HepG2 (cell line): ENCODE results near the gene SMIM29. TPM values are rescaled to one million over a fixed set of nuclear protein-coding genes. Genes with fewer than 3 reads are reported as not detected.

Experiments used
- ATAC-seq: fragments of 200-7000 bp; cut with Tn5 transposase; 3 replicates; pipeline ENCODE4 v1.9.1; 2020; ENCODE audit warnings: mild to moderate bottlenecking, moderate library complexity
- BruUV-seq: library from RNA; stranded (reverse); fragments of 400-500 nt; replicated peaks from 2 replicates; lab custom pipeline; 2021; lab: Mats Ljungman, UMichigan
- CTCF ChIA-PET: fragments of 300-600 bp; formaldehyde crosslinking; extraction: SDS; loops from one replicate; lab custom pipeline; 2021; ENCODE audit warnings: low total read pairs, inconsistent platforms, low intra/inter-chr PET ratio; lab: Yijun Ruan, JAX
- POLR2A ChIA-PET: fragments of 350-600 bp; sonication (Branson Sonifier 250); formaldehyde crosslinking; loops from one replicate; lab custom pipeline; 2020; ENCODE audit warnings: antibody characterized with exemption, inconsistent platforms; lab: Yijun Ruan, JAX
- DNase-seq: peaks from one replicate; pipeline ENCODE4 v3.0.0-alpha.2; 2015; ENCODE audit warnings: low spot score
- FAIRE-seq: peaks from 3 replicates; lab custom pipeline; 2011; peaks lifted over from hg19 to GRCh38; lab: Jason Lieb, UNC
- H2AFZ ChIP-seq: one replicate; pipeline ENCODE4 v1.6.1; 2011; ENCODE audit warnings: low read length, inconsistent platforms
- H3K27ac ChIP-seq: fragments of 300-600 bp; 3 replicates; pipeline ENCODE4 v1.8.0; 2011; ENCODE audit warnings: mixed run types, mild to moderate bottlenecking, mixed read lengths, low read length, inconsistent platforms; ENCODE audit not compliant: insufficient read depth; ENCODE audit errors: extremely low read length
- H3K27me3 ChIP-seq, 2 experiments: fragments of 200-600 bp in 1 of 2; 2 replicates in 1 of 2; 3 replicates in 1 of 2; pipeline versions ENCODE4 v1.6.0 to v1.8.0; 2011; ENCODE audit warnings: low read length in 2 of 2, mild to moderate bottlenecking in 2 of 2, moderate library complexity in 2 of 2, inconsistent platforms in 1 of 2; ENCODE audit not compliant: insufficient read depth in 2 of 2, control insufficient read depth in 1 of 2
- H3K36me3 ChIP-seq, 2 experiments: fragments of 200-600 bp in 1 of 2; replicated peaks in 1 of 2; 2 replicates in 1 of 2; 3 replicates in 1 of 2; pipeline versions ENCODE4 v1.5.1 to v1.8.0; 2011; ENCODE audit warnings: low read length in 2 of 2, inconsistent platforms in 1 of 2; ENCODE audit not compliant: insufficient read depth in 2 of 2, control insufficient read depth in 1 of 2
- H3K4me1 ChIP-seq: 2 replicates; pipeline ENCODE4 v1.5.1; 2012; ENCODE audit warnings: low read length, inconsistent platforms; ENCODE audit not compliant: insufficient read depth
- H3K4me2 ChIP-seq: 2 replicates; pipeline ENCODE4 v1.6.0; 2011; ENCODE audit warnings: low read depth, low read length, inconsistent platforms
- H3K4me3 ChIP-seq, 3 experiments: fragments of 200-600 bp in 1 of 3; sonication (generic), shearing (Covaris generic) in 1 of 3; replicated peaks in 1 of 3; 2 replicates each; pipeline ENCODE4 v1.5.1; 2011 to 2016; ENCODE audit warnings: low read length in 3 of 3, inconsistent platforms in 2 of 3, low read depth in 2 of 3, mild to moderate bottlenecking in 2 of 3, control low read depth in 1 of 3, mixed read lengths in 1 of 3; ENCODE audit not compliant: insufficient read depth in 1 of 3
- H3K79me2 ChIP-seq: one replicate; pipeline ENCODE4 v1.6.1; 2011; ENCODE audit warnings: low read length, inconsistent platforms; ENCODE audit not compliant: insufficient read depth
- H3K9ac ChIP-seq: 2 replicates; pipeline ENCODE4 v1.6.0; 2011; ENCODE audit warnings: mild to moderate bottlenecking, low read depth, low read length, inconsistent platforms; ENCODE audit not compliant: insufficient read depth
- H3K9me3 ChIP-seq: 2 replicates; pipeline ENCODE4 v1.5.1; 2012; ENCODE audit warnings: mild to moderate bottlenecking, low read length
- H4K20me1 ChIP-seq: 2 replicates; pipeline ENCODE4 v1.6.0; 2011; ENCODE audit warnings: inconsistent platforms, mild to moderate bottlenecking, low read length, moderate library complexity; ENCODE audit not compliant: insufficient read depth
- MEIS1 ChIP-seq: sonication (generic); formaldehyde crosslinking; IDR thresholded peaks from 2 replicates; pipeline ENCODE4 v1.9.0; 2021; ENCODE audit warnings: mild to moderate bottlenecking, missing genetic modification reagents, moderate library complexity, borderline replicate concordance
- NFYB ChIP-seq: sonication (generic); formaldehyde crosslinking; IDR thresholded peaks from 2 replicates; pipeline ENCODE4 v1.4.0; 2020; ENCODE audit warnings: missing genetic modification reagents
- RBFOX2 ChIP-seq: fragments of 200-400 bp; formaldehyde crosslinking; IDR thresholded peaks from 2 replicates; pipeline ENCODE4 v1.6.1; 2017; ENCODE audit warnings: low read depth, mild to moderate bottlenecking, low read length
- SP2 ChIP-seq: sonication (generic); formaldehyde crosslinking; IDR thresholded peaks from 2 replicates; pipeline ENCODE4 v1.5.1; 2020; ENCODE audit warnings: mild to moderate bottlenecking, missing genetic modification reagents
- ZFP62 ChIP-seq: sonication (generic); formaldehyde crosslinking; IDR thresholded peaks from 2 replicates; pipeline ENCODE4 v1.4.0; 2020; ENCODE audit warnings: missing genetic modification reagents
- ZNF205 ChIP-seq: IDR thresholded peaks from 2 replicates; pipeline ENCODE4 v1.6.1; 2018; ENCODE audit warnings: missing biosample characterization, missing genetic modification reagents
- ZNF430 ChIP-seq: sonication (generic); formaldehyde crosslinking; IDR thresholded peaks from 2 replicates; pipeline ENCODE4 v1.9.0; 2021; ENCODE audit warnings: mild to moderate bottlenecking, missing genetic modification reagents
- ZNF577 ChIP-seq: sonication (generic); formaldehyde crosslinking; IDR thresholded peaks from 2 replicates; pipeline ENCODE4 v1.4.0; 2020; ENCODE audit warnings: mild to moderate bottlenecking, low read depth, missing genetic modification reagents, borderline replicate concordance
- ZNF614 ChIP-seq: IDR thresholded peaks from 2 replicates; pipeline ENCODE4 v1.6.1; 2018; ENCODE audit warnings: missing biosample characterization, missing genetic modification reagents, inconsistent platforms, borderline replicate concordance
- ZNF670 ChIP-seq: sonication (generic); formaldehyde crosslinking; IDR thresholded peaks from 2 replicates; pipeline ENCODE4 v1.8.0; 2022; ENCODE audit warnings: mild to moderate bottlenecking, missing genetic modification reagents, borderline replicate concordance
- ZNF7 ChIP-seq: IDR thresholded peaks from 2 replicates; pipeline ENCODE4 v1.6.1; 2016; ENCODE audit warnings: missing biosample characterization, missing genetic modification reagents
- ZNF713 ChIP-seq: sonication (generic); formaldehyde crosslinking; IDR thresholded peaks from 2 replicates; pipeline ENCODE4 v1.4.0; 2020; ENCODE audit warnings: mild to moderate bottlenecking, missing genetic modification reagents
- ZNF773 ChIP-seq: sonication (generic); formaldehyde crosslinking; IDR thresholded peaks from 2 replicates; pipeline ENCODE4 v1.4.0; 2020; ENCODE audit warnings: missing genetic modification reagents, borderline replicate concordance
- WGBS: methylation state at CpG from one replicate; pipeline ENCODE4 v1.1.6; 2017; ENCODE audit warnings: low lambda C conversion rate; 5-methylcytosine and 5-hydroxymethylcytosine counted together
- in situ Hi-C: cut with HindIII; loops from 2 replicates; pipeline ENCODE4 v1.10.0; 2017; ENCODE audit warnings: low pct_unique_long_range_greater_than_20kb; ENCODE audit not compliant: extremely low pct_ligation_motif_present
- intact Hi-C: fragments of 100-400 bp; cut with micrococcal nuclease; formaldehyde crosslinking; loops from one replicate; pipeline ENCODE4 v1.10.0; 2022; ENCODE audit not compliant: unreplicated experiment
- polyA plus RNA-seq, 8 experiments: library from polyadenylated mRNA; depleted of rRNA in 3 of 8; stranded (reverse) in 7 of 8; unstranded in 1 of 8; fragments of >200 nt; fragmentation: Illumina TruSeq in 4 of 8; extraction: Trizol in 4 of 8; gene quantifications; 2 replicates each; pipeline versions ENCODE4 v1.2.1 to v1.2.3, GENCODE V29; 2011 to 2016; ENCODE audit warnings: low read depth in 4 of 8, missing spikeins in 1 of 8, mixed read lengths in 1 of 8; ENCODE audit not compliant: insufficient read depth in 1 of 8
- total RNA-seq, 5 experiments: library from RNA; depleted of rRNA; stranded (reverse); fragments of >200 nt; fragmentation: Illumina TruSeq; extraction: Trizol; gene quantifications; 2 replicates each; pipeline ENCODE4 v1.2.3, GENCODE V29; 2016; ENCODE audit warnings: low read depth in 1 of 5
- TF ChIP-seq, protein P1 (sequence below): IDR thresholded peaks from 2 replicates; pipeline ENCODE4 v1.6.1; 2012; ENCODE audit warnings: inconsistent platforms
- TF ChIP-seq, protein P2 (sequence below): sonication (generic); formaldehyde crosslinking; IDR thresholded peaks from 2 replicates; pipeline ENCODE4 v1.5.1; 2020; ENCODE audit warnings: mild to moderate bottlenecking, missing genetic modification reagents
- TF ChIP-seq, protein P3 (sequence below): sonication (generic); formaldehyde crosslinking; IDR thresholded peaks from 2 replicates; pipeline ENCODE4 v1.8.0; 2022; ENCODE audit warnings: low read depth, missing genetic modification reagents

The SMIM29 gene
- total and polyA plus RNA-seq, 2 of the 13 experiments (the other 11 are each of a cell fraction or from before 2014, with no cell fraction given), result 8.8 to 15.3 TPM

DNA sequence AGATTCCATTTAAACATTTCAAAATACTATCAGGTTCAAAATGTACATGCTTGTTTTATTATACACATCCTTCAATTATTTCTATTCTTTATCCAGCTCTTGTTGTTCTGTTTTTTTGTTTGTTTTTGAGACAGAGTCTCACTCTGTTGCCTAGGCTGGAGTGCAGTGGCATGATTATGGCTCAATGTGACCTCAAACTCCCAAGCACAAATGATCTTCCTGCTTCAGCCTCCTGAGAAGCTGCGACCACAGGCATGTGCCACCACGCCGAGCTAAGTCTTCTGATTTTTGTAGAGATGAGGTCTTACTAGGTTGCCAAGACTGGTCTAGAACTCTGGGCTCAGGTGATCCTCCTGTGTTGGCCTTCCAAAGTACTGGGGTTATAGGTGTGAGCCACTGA is 44.1 kb upstream of the SMIM29 start:
- POLR2A ChIA-PET, result no interaction called here
- H3K4me1 ChIP-seq, result no peaks in the 10 kb centered on the region; the same call in 1 of the 2 replicates
- peaks cover 17 to 51% of the 10 kb centered on the region in 2 experiments for H3K36me3 ChIP-seq
- no peak overlapping the region for H3K27ac ChIP-seq
- H2AFZ ChIP-seq, result no peak overlapping the region
- no peak overlapping the region for H3K4me3 ChIP-seq
- CTCF ChIA-PET, result no interaction called here
- FAIRE-seq (no peak), ATAC-seq (no peak), DNase-seq (no peak)
- no peaks in the 10 kb centered on the region for H4K20me1 ChIP-seq
- no peak overlapping the region for H3K9ac ChIP-seq
- H3K4me2 ChIP-seq, result no peak overlapping the region
- TF ChIP-seq ZNF614 (CRISPR knock-in tag), result no peak
- intact Hi-C loops (no loop called here), in situ Hi-C loops (no loop called here)
- H3K9me3 ChIP-seq, result no peaks in the 10 kb centered on the region
- WGBS, result 93% methylated on average over 3 of the region's 3 CpGs
- no TSS peak for BruUV-seq
- H3K79me2 ChIP-seq, result no peaks in the 10 kb centered on the region
- H3K27me3 ChIP-seq, result no peaks in the 10 kb centered on the region

DNA sequence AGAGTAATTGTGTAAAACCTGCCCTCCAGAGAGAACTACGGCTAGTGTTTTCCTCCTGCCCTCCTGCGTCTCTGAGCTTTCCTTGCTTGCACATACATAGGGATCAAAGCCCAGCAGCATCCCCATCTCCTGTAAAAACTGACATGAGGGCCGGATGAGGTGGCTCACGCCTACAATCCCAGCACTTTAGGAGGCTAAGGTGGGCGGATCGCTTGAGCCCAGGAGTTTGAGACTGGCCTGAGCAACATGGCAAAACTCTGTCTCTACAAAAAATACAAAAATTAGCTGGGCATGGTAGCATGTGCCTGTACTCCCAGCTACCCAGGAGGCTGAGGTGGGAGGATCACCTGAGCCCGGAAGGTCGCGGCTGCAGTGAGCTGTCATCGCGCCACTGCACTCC is 40.3 kb upstream of the SMIM29 start:
- H3K4me2 ChIP-seq, result no peak overlapping the region
- intact Hi-C loops, result no loop called here
- ChIA-PET POLR2A (no interaction called here), CTCF (no interaction called here)
- no peak overlapping the region for H3K27ac ChIP-seq
- peaks cover 27 to 58% of the 10 kb centered on the region in 2 experiments for H3K36me3 ChIP-seq
- BruUV-seq, result no TSS peak
- no peaks in the 10 kb centered on the region for H3K27me3 ChIP-seq
- ATAC-seq, result no peak
- no peaks in the 10 kb centered on the region for H4K20me1 ChIP-seq
- in situ Hi-C loops, result no loop called here
- no peaks in the 10 kb centered on the region for H3K4me1 ChIP-seq
- H3K9me3 ChIP-seq, result no peaks in the 10 kb centered on the region
- FAIRE-seq, result no peak
- H2AFZ ChIP-seq, result no peak overlapping the region
- 98% methylated on average over 11 of the region's 11 CpGs for WGBS
- no peak for DNase-seq
- no peak overlapping the region for H3K9ac ChIP-seq
- no peaks in the 10 kb centered on the region for H3K79me2 ChIP-seq
- no peak overlapping the region for H3K4me3 ChIP-seq
- TF ChIP-seq ZFP62 (no peak), ZNF205 (CRISPR knock-in tag) (no peak), ZNF670 (CRISPR knock-in tag) (no peak), RBFOX2 (no peak), ZNF773 (CRISPR knock-in tag) (no peak), SP2 (CRISPR knock-in tag) (no peak), MEIS1 (CRISPR knock-in tag) (no peak), ZNF430 (no peak), NFYB (CRISPR knock-in tag) (no peak), ZNF577 (CRISPR knock-in tag) (no peak), ZNF713 (no peak), ZNF7 (CRISPR knock-in tag) (no peak)
- TF ChIP-seq, protein P1, sequence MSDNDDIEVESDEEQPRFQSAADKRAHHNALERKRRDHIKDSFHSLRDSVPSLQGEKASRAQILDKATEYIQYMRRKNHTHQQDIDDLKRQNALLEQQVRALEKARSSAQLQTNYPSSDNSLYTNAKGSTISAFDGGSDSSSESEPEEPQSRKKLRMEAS, result no peak
- TF ChIP-seq, protein P2, sequence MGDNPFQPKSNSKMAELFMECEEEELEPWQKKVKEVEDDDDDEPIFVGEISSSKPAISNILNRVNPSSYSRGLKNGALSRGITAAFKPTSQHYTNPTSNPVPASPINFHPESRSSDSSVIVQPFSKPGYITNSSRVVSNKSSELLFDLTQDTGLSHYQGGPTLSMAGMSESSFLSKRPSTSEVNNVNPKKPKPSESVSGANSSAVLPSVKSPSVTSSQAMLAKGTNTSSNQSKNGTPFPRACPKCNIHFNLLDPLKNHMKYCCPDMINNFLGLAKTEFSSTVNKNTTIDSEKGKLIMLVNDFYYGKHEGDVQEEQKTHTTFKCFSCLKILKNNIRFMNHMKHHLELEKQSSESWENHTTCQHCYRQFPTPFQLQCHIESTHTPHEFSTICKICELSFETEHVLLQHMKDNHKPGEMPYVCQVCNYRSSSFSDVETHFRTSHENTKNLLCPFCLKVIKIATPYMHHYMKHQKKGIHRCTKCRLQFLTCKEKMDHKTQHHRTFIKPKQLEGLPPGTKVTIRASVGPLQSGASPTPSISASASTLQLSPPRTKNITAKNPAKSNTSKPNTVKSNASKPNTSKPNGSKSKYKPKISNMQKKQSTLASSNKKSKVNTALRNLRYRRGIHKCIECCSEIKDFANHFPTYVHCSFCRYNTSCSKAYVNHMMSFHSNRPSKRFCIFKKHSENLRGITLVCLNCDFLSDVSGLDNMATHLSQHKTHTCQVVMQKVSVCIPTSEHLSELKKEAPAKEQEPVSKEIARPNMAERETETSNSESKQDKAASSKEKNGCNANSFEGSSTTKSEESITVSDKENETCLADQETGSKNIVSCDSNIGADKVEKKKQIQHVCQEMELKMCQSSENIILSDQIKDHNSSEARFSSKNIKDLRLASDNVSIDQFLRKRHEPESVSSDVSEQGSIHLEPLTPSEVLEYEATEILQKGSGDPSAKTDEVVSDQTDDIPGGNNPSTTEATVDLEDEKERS (CRISPR knock-in tag), result no peak
- TF ChIP-seq, protein P3, sequence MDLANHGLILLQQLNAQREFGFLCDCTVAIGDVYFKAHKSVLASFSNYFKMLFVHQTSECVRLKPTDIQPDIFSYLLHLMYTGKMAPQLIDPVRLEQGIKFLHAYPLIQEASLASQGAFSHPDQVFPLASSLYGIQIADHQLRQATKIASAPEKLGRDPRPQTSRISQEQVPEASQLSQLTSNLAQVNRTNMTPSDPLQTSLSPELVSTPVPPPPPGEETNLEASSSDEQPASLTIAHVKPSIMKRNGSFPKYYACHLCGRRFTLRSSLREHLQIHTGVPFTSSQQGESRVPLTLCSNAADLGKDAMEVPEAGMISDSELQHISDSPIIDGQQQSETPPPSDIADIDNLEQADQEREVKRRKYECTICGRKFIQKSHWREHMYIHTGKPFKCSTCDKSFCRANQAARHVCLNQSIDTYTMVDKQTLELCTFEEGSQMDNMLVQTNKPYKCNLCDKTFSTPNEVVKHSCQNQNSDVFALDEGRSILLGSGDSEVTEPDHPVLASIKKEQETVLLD (CRISPR knock-in tag), result no peak
